H1 (cell line): Measurements from ENCODE around the gene HPX. TPM values are rescaled to one million over a fixed set of nuclear protein-coding genes. Genes with fewer than 3 reads are reported as not detected.

Experiments
- CTCF ChIA-PET: fragments of 300-600 bp; sonication (Branson Sonifier 250); formaldehyde crosslinking; loops from one replicate; lab custom pipeline; 2021; ENCODE audit not compliant: partially characterized antibody; lab: Charles Lee
- POLR2A ChIA-PET: fragments of 300-600 bp; sonication (Branson Sonifier 250); formaldehyde crosslinking; loops from one replicate; lab custom pipeline; 2021; ENCODE audit warnings: inconsistent platforms; ENCODE audit not compliant: partially characterized antibody; lab: Charles Lee
- DNase-seq, 2 experiments: peaks; one replicate each; pipeline versions ENCODE4 v3.0.0 to v3.0.0-alpha.2; 2010 to 2022; ENCODE audit warnings: low spot score in 2 of 2, low read depth in 1 of 2, mixed read lengths in 1 of 2
- FAIRE-seq: peaks from 2 replicates; lab custom pipeline; 2011; peaks lifted over from hg19 to GRCh38; lab: Jason Lieb, UNC
- H2AFZ ChIP-seq: 2 replicates; pipeline ENCODE4 v1.8.1; 2012; ENCODE audit warnings: low read length, inconsistent platforms
- H2AK5ac ChIP-seq: 2 replicates; pipeline ENCODE4 v1.6.1; 2013; ENCODE audit warnings: low read depth, low read length
- H2BK120ac ChIP-seq: replicated peaks from 2 replicates; pipeline ENCODE3; 2013; ENCODE audit warnings: low read depth, low read length, inconsistent platforms
- H2BK12ac ChIP-seq: 2 replicates; pipeline ENCODE4 v1.6.1; 2013; ENCODE audit warnings: low read depth, low read length
- H2BK15ac ChIP-seq: 2 replicates; pipeline ENCODE4 v1.6.1; 2013; ENCODE audit warnings: low read length
- H2BK20ac ChIP-seq: 2 replicates; pipeline ENCODE4 v1.6.1; 2013; ENCODE audit warnings: low read length
- H2BK5ac ChIP-seq: 2 replicates; pipeline ENCODE4 v1.6.1; 2013; ENCODE audit warnings: low read depth, low read length
- H3K14ac ChIP-seq: 2 replicates; pipeline ENCODE4 v1.6.1; 2013; ENCODE audit warnings: inconsistent platforms; ENCODE audit not compliant: insufficient read length
- H3K18ac ChIP-seq: 2 replicates; pipeline ENCODE4 v1.6.1; 2013; ENCODE audit warnings: low read length; ENCODE audit errors: extremely low read depth
- H3K23ac ChIP-seq: 2 replicates; pipeline ENCODE4 v1.6.1; 2013; ENCODE audit warnings: inconsistent platforms; ENCODE audit not compliant: insufficient read length
- H3K23me2 ChIP-seq: 2 replicates; pipeline ENCODE4 v1.6.1; 2013; ENCODE audit warnings: low read depth, low read length
- H3K27ac ChIP-seq: 2 replicates; pipeline ENCODE4 v1.6.1; 2011; ENCODE audit warnings: low read depth, low read length, inconsistent platforms
- H3K27me3 ChIP-seq, 4 experiments: replicated peaks in 1 of 4; 1 replicate in 1 of 4; 2 replicates in 3 of 4; pipeline versions ENCODE4 v1.6.1 to v1.8.1; 2011 to 2013; ENCODE audit warnings: low read length in 3 of 4, mild to moderate bottlenecking in 3 of 4, inconsistent platforms in 2 of 4, mixed read lengths in 2 of 4, moderate library complexity in 1 of 4; ENCODE audit not compliant: control insufficient read depth in 3 of 4, insufficient read depth in 3 of 4; ENCODE audit errors: extremely low read depth in 1 of 4
- H3K36me3 ChIP-seq, 4 experiments: 2 replicates each; pipeline versions ENCODE4 v1.6.1 to v1.8.1; 2011 to 2013; ENCODE audit warnings: mild to moderate bottlenecking in 4 of 4, low read length in 3 of 4, moderate library complexity in 2 of 4, control low read depth in 1 of 4, inconsistent platforms in 1 of 4; ENCODE audit not compliant: insufficient read depth in 4 of 4, control insufficient read depth in 2 of 4
- H3K4ac ChIP-seq: replicated peaks from 2 replicates; pipeline ENCODE3; 2013; ENCODE audit warnings: low read length, low read depth, mixed read lengths, inconsistent platforms; ENCODE audit not compliant: insufficient read length
- H3K4me1 ChIP-seq, 4 experiments: replicated peaks in 1 of 4; 1 replicate in 1 of 4; 2 replicates in 3 of 4; pipeline versions ENCODE4 v1.6.1 to v1.8.1; 2011 to 2013; ENCODE audit warnings: low read length in 3 of 4, inconsistent platforms in 2 of 4, mixed read lengths in 1 of 4; ENCODE audit not compliant: insufficient read depth in 4 of 4, control insufficient read depth in 3 of 4
- H3K4me2 ChIP-seq, 2 experiments: 2 replicates each; pipeline versions ENCODE4 v1.6.1 to v1.8.1; 2011 to 2013; ENCODE audit warnings: low read depth in 2 of 2, low read length in 2 of 2, control low read depth in 1 of 2, inconsistent platforms in 1 of 2, mild to moderate bottlenecking in 1 of 2; ENCODE audit not compliant: insufficient read depth in 1 of 2
- H3K4me3 ChIP-seq, 4 experiments: fragments of 200-600, 300-600 bp in 1 of 4; sonication (generic), shearing (Covaris generic), sonication (Bioruptor Twin) in 1 of 4; 2 replicates each; pipeline versions ENCODE4 v1.5.1 to v1.8.1; 2011 to 2016; ENCODE audit warnings: low read length in 4 of 4, low read depth in 3 of 4, control low read depth in 2 of 4, inconsistent platforms in 2 of 4, mild to moderate bottlenecking in 2 of 4, mixed read lengths in 1 of 4, moderate library complexity in 1 of 4; ENCODE audit not compliant: insufficient read depth in 2 of 4; ENCODE audit errors: extremely low read depth in 1 of 4
- H3K56ac ChIP-seq: replicated peaks from 2 replicates; pipeline ENCODE3; 2013; ENCODE audit warnings: low read depth, mild to moderate bottlenecking, mixed read lengths, low read length, inconsistent platforms; ENCODE audit not compliant: insufficient read length
- H3K79me1 ChIP-seq: 2 replicates; pipeline ENCODE4 v1.6.1; 2013; ENCODE audit warnings: low read depth, low read length, control low read depth
- H3K79me2 ChIP-seq, 2 experiments: 2 replicates each; pipeline versions ENCODE4 v1.6.1 to v1.8.1; 2012 to 2013; ENCODE audit warnings: low read length in 2 of 2, mild to moderate bottlenecking in 2 of 2, inconsistent platforms in 1 of 2; ENCODE audit not compliant: insufficient read depth in 2 of 2, control insufficient read depth in 1 of 2
- H3K9ac ChIP-seq, 4 experiments: replicated peaks in 1 of 4; 1 replicate in 1 of 4; 2 replicates in 3 of 4; pipeline versions ENCODE4 v1.6.1 to v1.8.1; 2011 to 2013; ENCODE audit warnings: low read depth in 3 of 4, low read length in 3 of 4, control low read depth in 2 of 4, mild to moderate bottlenecking in 2 of 4, moderate library complexity in 2 of 4, inconsistent platforms in 1 of 4; ENCODE audit errors: extremely low read depth in 1 of 4
- H3K9me3 ChIP-seq, 2 experiments: 2 replicates each; pipeline versions ENCODE4 v1.6.1 to v1.8.1; 2012 to 2013; ENCODE audit warnings: mild to moderate bottlenecking in 2 of 2, moderate library complexity in 2 of 2, control low read depth in 1 of 2, inconsistent platforms in 1 of 2, low read depth in 1 of 2, low read length in 1 of 2, mixed read lengths in 1 of 2; ENCODE audit not compliant: insufficient read depth in 2 of 2
- H4K20me1 ChIP-seq, 2 experiments: replicated peaks in 1 of 2; 2 replicates each; pipeline versions ENCODE3 to v1.8.1; 2011 to 2013; ENCODE audit warnings: inconsistent platforms in 2 of 2, low read length in 2 of 2, mild to moderate bottlenecking in 1 of 2; ENCODE audit not compliant: insufficient read depth in 2 of 2, control insufficient read depth in 1 of 2
- H4K5ac ChIP-seq: 2 replicates; pipeline ENCODE4 v1.6.1; 2013; ENCODE audit warnings: low read length, low read depth, mixed read lengths, inconsistent platforms; ENCODE audit not compliant: insufficient read length
- H4K8ac ChIP-seq: 2 replicates; pipeline ENCODE4 v1.8.0; 2013; ENCODE audit warnings: mild to moderate bottlenecking, moderate library complexity, low read length, inconsistent platforms; ENCODE audit not compliant: insufficient read depth; ENCODE audit errors: extremely low read depth
- H4K91ac ChIP-seq: replicated peaks from 2 replicates; pipeline ENCODE3; 2013; ENCODE audit warnings: low read length, mixed read lengths, inconsistent platforms; ENCODE audit not compliant: insufficient read length
- ASH2L ChIP-seq: fragments of 200-600, 300-600 bp; sonication (generic); IDR thresholded peaks from one replicate; pipeline ENCODE4 v1.7.1; 2017; ENCODE audit warnings: low read length
- BACH1 ChIP-seq: IDR thresholded peaks from 2 replicates; pipeline ENCODE4 v1.6.1; 2012; ENCODE audit warnings: low read length, improper control_type of control experiment
- BCL11A ChIP-seq, 2 experiments: IDR thresholded peaks; one replicate each; pipeline ENCODE4 v1.6.1; 2011; ENCODE audit warnings: low read depth in 2 of 2, low read length in 2 of 2, mild to moderate bottlenecking in 2 of 2
- CBX5 ChIP-seq: fragments of 300-800, 300-1000 bp; sonication (generic); IDR thresholded peaks from 2 replicates; pipeline ENCODE4 v1.7.1; 2016; ENCODE audit warnings: antibody characterized with exemption, low read length, low read depth
- CBX8 ChIP-seq: fragments of 300-800, 300-1000 bp; sonication (generic); IDR thresholded peaks from 2 replicates; pipeline ENCODE4 v1.7.1; 2016; ENCODE audit warnings: low read depth, low read length, borderline replicate concordance
- CTBP2 ChIP-seq: IDR thresholded peaks from 2 replicates; pipeline ENCODE4 v1.7.0; 2011; ENCODE audit warnings: borderline replicate concordance, mild to moderate bottlenecking, moderate library complexity, mixed read lengths, low read length; ENCODE audit not compliant: insufficient read depth, insufficient read length
- SRF ChIP-seq: IDR thresholded peaks from 2 replicates; pipeline ENCODE4 v1.6.1; 2011; ENCODE audit warnings: mild to moderate bottlenecking, low read depth, low read length, moderate library complexity
- SUZ12 ChIP-seq: fragments of 200-600 bp; sonication (generic); IDR thresholded peaks from 2 replicates; pipeline ENCODE4 v1.6.1; 2012; ENCODE audit warnings: mild to moderate bottlenecking, inconsistent platforms, low read length, moderate library complexity, mixed read lengths
- WGBS, 2 experiments: shearing (Covaris generic) in 1 of 2; methylation state at CpG; one replicate each; pipeline versions ENCODE4 v1.1.6 to v1.1.7; 2013 to 2015; ENCODE audit warnings: low lambda C conversion rate in 2 of 2, mixed read lengths in 2 of 2, inconsistent platforms in 1 of 2, low coverage in 1 of 2, missing lambda C conversion rate in 1 of 2; ENCODE audit not compliant: insufficient replicate concordance in 2 of 2, insufficient coverage in 1 of 2, insufficient read length in 1 of 2; ENCODE audit errors: extremely low coverage in 1 of 2, missing lambda C conversion rate in 1 of 2; 5-methylcytosine and 5-hydroxymethylcytosine counted together
- polyA plus RNA-seq, 7 experiments: library from polyadenylated mRNA; depleted of rRNA in 3 of 7; stranded (reverse) in 5 of 7; unstranded in 2 of 7; fragments of >200 nt in 5 of 7; fragments of 200-250 nt in 2 of 7; gene quantifications; 1 replicate in 5 of 7; 2 replicates in 1 of 7; 4 replicates in 1 of 7; pipeline versions ENCODE4 v1.2.1 to v1.2.3, GENCODE V29; 2011 to 2013; ENCODE audit warnings: missing spikeins in 2 of 7, mixed read lengths in 2 of 7
- total RNA-seq: library from RNA; stranded (reverse); fragmentation: NEBNext Ultra II Directional; extraction: Animal tissue kit (Norgen Biotek cat#: 25700); gene quantifications from 2 replicates; pipeline ENCODE4 v1.2.1, GENCODE V29; 2021

Gene HPX
- total and polyA plus RNA-seq, 2 of the 8 experiments (the other 6 are each of a cell fraction or from before 2014, with no cell fraction given), result 0.80 to 0.97 TPM

GRCh38 chr11:6420677-6421076 is 20.1 kb downstream of the HPX start:
- Histone ChIP-seq H2BK120ac (no peak overlapping the region), H4K91ac (no peak overlapping the region), H3K4me2 (no peak overlapping the region), H2AK5ac (no peak overlapping the region), H3K23ac (no peak overlapping the region), H3K14ac (no peak overlapping the region), H4K8ac (no peak overlapping the region), H2BK20ac (no peak overlapping the region), H3K9ac (no peak overlapping the region), H3K9me3 (no peaks in the 10 kb centered on the region), H3K79me1 (0 out of 2 replicates have a peak, but pooled peaks cover 2% of the 10 kb centered on the region), H3K23me2 (peaks cover 3% of the 10 kb centered on the region; the same call in 1 of the 2 replicates), H3K79me2 (no peaks in the 10 kb centered on the region), H2BK12ac (no peak overlapping the region), H3K18ac (no peak overlapping the region), H2AFZ (no peak overlapping the region), H3K36me3 (no peaks in the 10 kb centered on the region), H2BK5ac (no peak overlapping the region), H3K27ac (no peak overlapping the region), H4K20me1 (no peaks in the 10 kb centered on the region), H3K27me3 (peaks cover 1 to 13% (median 7%) of the 10 kb centered on the region in 4 experiments), H3K56ac (no peak overlapping the region), H3K4me1 (peaks cover 2 to 5% (median 4%) of the 10 kb centered on the region in 4 experiments; a peak in 4 of 7 replicates), H3K4ac (no peak overlapping the region), H3K4me3 (no peak overlapping the region), H2BK15ac (no peak overlapping the region), H4K5ac (no peak overlapping the region)
- DNase-seq (no peak), FAIRE-seq (no peak)
- TF ChIP-seq BCL11A (IDR thresholded peaks at IDR 0.05; ENCODE audit: low read depth in 2 of 2, low read length in 2 of 2), result no peak
- TF ChIP-seq CBX5, result no peak
- TF ChIP-seq BACH1, result no peak
- no peak for TF ChIP-seq CBX8
- TF ChIP-seq SRF, result no peak
- no peak for TF ChIP-seq CTBP2
- TF ChIP-seq SUZ12, result no peak
- TF ChIP-seq ASH2L, result no peak
- POLR2A ChIA-PET, result no interaction called here
- WGBS, 2 experiments, result 87% methylated on average over 3 of the region's 3 CpGs; no CpG with 5 or more reads in 1 of the 2 experiments
- CTCF ChIA-PET, result interaction anchor here (1.0 to 10.1 kb wide), 6 partner anchors 9 to 57 kb away, joined by 4 to 78 read pairs (median 4); partner anchors contain the start of gene HPX
